Activated B cell treated with CpG ODN at 0.5 μM for 24 hours (primary cell): ENCODE results near the gene TSEN2. TPM values are rescaled to one million over a fixed set of nuclear protein-coding genes. Genes with fewer than 3 reads are reported as not detected.

Source experiments
- ATAC-seq: fragments of 200-7000 bp; cut with Tn5 transposase; one replicate; pipeline ENCODE4 v1.10.0; 2021; ENCODE audit warnings: low read depth, mild to moderate bottlenecking, moderate library complexity
- CTCF ChIA-PET: fragments of 350-600 bp; sonication (Branson Sonifier 250); formaldehyde crosslinking; loops from one replicate; lab custom pipeline; 2021; ENCODE audit warnings: antibody characterized with exemption; lab: Charles Lee
- POLR2A ChIA-PET: fragments of 350-600 bp; sonication (Branson Sonifier 250); formaldehyde crosslinking; loops from one replicate; lab custom pipeline; 2021; ENCODE audit warnings: antibody characterized with exemption; lab: Charles Lee
- DNase-seq: peaks from one replicate; pipeline ENCODE4 v3.0.0; 2022
- H3K27ac Mint-ChIP-seq: one replicate; pipeline ENCODE4 v1.8.0; 2020; ENCODE audit warnings: mixed read lengths
- H3K27me3 Mint-ChIP-seq: one replicate; pipeline ENCODE4 v1.8.0; 2021; ENCODE audit warnings: mixed read lengths
- H3K36me3 Mint-ChIP-seq: one replicate; pipeline ENCODE4 v1.8.0; 2021; ENCODE audit warnings: low read depth, mixed read lengths
- H3K4me1 Mint-ChIP-seq: one replicate; pipeline ENCODE4 v1.8.0; 2021; ENCODE audit warnings: mixed read lengths
- H3K4me3 Mint-ChIP-seq: one replicate; pipeline ENCODE4 v1.8.0; 2020; ENCODE audit warnings: mild to moderate bottlenecking, mixed read lengths
- H3K9me3 Mint-ChIP-seq: one replicate; pipeline ENCODE4 v1.8.0; 2020; ENCODE audit warnings: mixed read lengths
- CTCF ChIP-seq: fragments of 200-600 bp; IDR thresholded peaks from one replicate; pipeline ENCODE4 v1.8.0; 2022; ENCODE audit warnings: antibody characterized with exemption, mild to moderate bottlenecking
- intact Hi-C: fragments of 100-400 bp; cut with micrococcal nuclease; formaldehyde crosslinking; loops from one replicate; pipeline ENCODE4 v1.15.1; 2024
- total RNA-seq: library from RNA; stranded (reverse); gene quantifications from 2 replicates; pipeline ENCODE4 v1.2.3, GENCODE V29; 2022

TSEN2 gene
- total RNA-seq, 1 donor from 2014 or later = 17.4 TPM

DNA sequence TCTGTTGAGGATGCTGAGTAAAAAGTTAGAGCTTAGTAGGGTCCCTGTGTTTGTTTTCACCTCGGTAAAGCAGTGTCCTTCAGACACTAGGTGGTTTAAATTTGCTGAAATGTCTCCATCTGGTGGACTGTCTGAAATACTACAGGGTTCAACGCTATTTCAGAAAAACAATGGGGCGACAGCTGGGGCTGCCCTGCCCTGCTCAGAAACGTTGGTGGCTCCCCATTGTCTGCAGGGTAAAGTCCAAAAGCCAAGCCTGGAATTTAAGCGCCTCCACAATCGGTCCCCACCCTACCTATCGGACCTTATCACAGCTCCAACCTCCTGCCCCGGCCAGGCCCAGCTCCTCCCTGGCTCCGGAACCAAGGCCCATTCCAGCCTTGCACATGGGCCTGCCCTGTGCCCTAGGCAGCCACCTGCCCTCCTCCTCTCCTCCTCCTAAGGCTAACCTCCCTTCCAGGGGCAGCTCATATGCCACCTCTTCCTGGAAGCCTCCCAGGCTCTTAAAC lies 4.3 kb upstream of the TSEN2 start:
- TF ChIP-seq CTCF = peak; percentile 34
- Mint-ChIP-seq H3K9me3 (no peaks in the 10 kb centered on the region), H3K4me1 (peaks cover 16% of the 10 kb centered on the region), H3K36me3 (peaks cover 3% of the 10 kb centered on the region), H3K27ac (no peak overlapping the region), H3K27me3 (no peaks in the 10 kb centered on the region), H3K4me3 (no peak overlapping the region)
- POLR2A ChIA-PET = interaction anchor here (1.2 kb wide), 1 partner anchor 184 kb away, joined by 4 read pairs; the partner anchor contains the start of gene RAF1
- intact Hi-C loops = loop anchor here (1.0 to 10.0 kb wide), 5 partner anchors 335 to 1697 kb away; partner anchors contain the start of genes HDAC11, LSM3 and XPC
- ATAC-seq (peak; percentile 23), DNase-seq (no peak)
- CTCF ChIA-PET = interaction anchor here (0.6 to 5.5 kb wide), 8 partner anchors 8 to 356 kb away, joined by 3 to 116 read pairs (median 4); no protein-coding TSS in a partner anchor

GRCh38 chr3:12483410-12483809 lies 870 bp upstream of the TSEN2 start:
- intact Hi-C loops = loop anchor here (5.0 to 10.0 kb wide), 4 partner anchors 331 to 1694 kb away; partner anchors contain the start of genes HDAC11, LSM3 and XPC
- POLR2A ChIA-PET = interaction anchor here (0.5 to 1.2 kb wide), 2 partner anchors 12 to 63 kb away, joined by 3 read pairs; no protein-coding TSS in a partner anchor

DNA sequence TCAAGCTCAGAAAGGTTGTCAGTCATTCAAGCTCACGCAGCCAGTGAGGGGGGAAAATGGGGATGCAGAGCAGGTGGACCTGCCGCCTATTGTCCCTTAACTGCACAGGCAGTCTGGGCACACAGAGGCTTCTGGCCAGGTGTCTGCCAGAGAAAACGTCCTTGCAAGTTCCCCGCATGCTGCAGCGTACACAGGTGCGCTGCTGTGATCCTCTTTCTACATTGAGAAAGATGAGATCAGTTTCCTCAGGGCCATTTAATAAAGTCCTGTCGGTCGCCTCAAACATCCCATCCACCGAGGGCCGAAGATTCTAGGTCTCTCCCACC lies 445 bp upstream of the TSEN2 start:
- H3K27ac Mint-ChIP-seq = peak overlapping the region; percentile 92
- CTCF ChIA-PET = interaction anchor here (1.4 to 2.2 kb wide), 2 partner anchors 180 to 349 kb away, joined by 4 to 9 read pairs; partner anchors contain the start of gene RAF1

More at GRCh38 chr3:12483410-12483809, 870 bp upstream of the TSEN2 start:
- peaks cover 6% of the 10 kb centered on the region for H3K36me3 Mint-ChIP-seq
- CTCF ChIA-PET = interaction anchor here (1.4 to 2.2 kb wide), 2 partner anchors 181 to 348 kb away, joined by 4 to 9 read pairs; partner anchors contain the start of gene RAF1
- ATAC-seq (no peak), DNase-seq (no peak)
- no peaks in the 10 kb centered on the region for H3K9me3 Mint-ChIP-seq
- no peak for TF ChIP-seq CTCF
- peak overlapping the region; percentile 92 for H3K27ac Mint-ChIP-seq
- H3K4me3 Mint-ChIP-seq = peak overlapping the region; percentile 96
- peaks cover 26% of the 10 kb centered on the region for H3K4me1 Mint-ChIP-seq
- H3K27me3 Mint-ChIP-seq = no peaks in the 10 kb centered on the region

DNA sequence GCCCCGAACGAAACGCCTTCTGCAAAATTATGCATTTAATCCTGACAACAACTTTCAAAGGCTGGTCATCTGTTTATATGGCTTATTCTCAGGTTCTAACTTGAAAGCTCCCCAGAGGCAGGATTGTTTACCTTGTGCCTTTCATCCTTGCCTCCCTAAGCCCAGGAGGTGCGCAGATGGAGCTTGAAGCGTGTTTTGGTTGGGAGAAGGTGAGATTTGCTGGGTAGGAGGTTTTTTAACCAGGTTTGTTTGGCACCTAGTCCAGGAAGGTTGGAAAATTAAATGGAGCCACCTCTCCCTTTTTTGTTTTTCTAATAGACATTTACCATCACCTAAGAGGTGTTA lies 675 bp downstream of the TSEN2 start:
- peak overlapping the region; percentile 92 for H3K27ac Mint-ChIP-seq
- ChIA-PET POLR2A (interaction anchor here (1.3 to 1.4 kb wide), 2 partner anchors 72 to 179 kb away, joined by 6 to 10 read pairs; partner anchors contain the start of genes MKRN2 and RAF1), CTCF (no interaction called here)
- peak overlapping the region; percentile 96 for H3K4me3 Mint-ChIP-seq
- ATAC-seq (no peak), DNase-seq (no peak)
- H3K27me3 Mint-ChIP-seq = no peaks in the 10 kb centered on the region
- H3K36me3 Mint-ChIP-seq = peaks cover 11% of the 10 kb centered on the region
- intact Hi-C loops = loop anchor here (1.0 to 10.0 kb wide), 9 partner anchors 72 to 1692 kb away; partner anchors contain the start of genes HDAC11, LSM3, MKRN2 and RAF1
- H3K9me3 Mint-ChIP-seq = no peaks in the 10 kb centered on the region
- TF ChIP-seq CTCF = no peak
- H3K4me1 Mint-ChIP-seq = peaks cover 26% of the 10 kb centered on the region

More for the DNA sequence above, 445 bp upstream of the TSEN2 start:
- H3K4me1 Mint-ChIP-seq = peaks cover 26% of the 10 kb centered on the region
- TF ChIP-seq CTCF = no peak
- H3K36me3 Mint-ChIP-seq = peaks cover 6% of the 10 kb centered on the region
- H3K9me3 Mint-ChIP-seq = no peaks in the 10 kb centered on the region
- DNase-seq = no peak
- peak overlapping the region; percentile 96 for H3K4me3 Mint-ChIP-seq
- H3K27me3 Mint-ChIP-seq = no peaks in the 10 kb centered on the region
- ATAC-seq = no peak
- intact Hi-C loops = loop anchor here (1.0 to 10.0 kb wide), 9 partner anchors 73 to 1693 kb away; partner anchors contain the start of genes HDAC11, LSM3, MKRN2 and RAF1
- POLR2A ChIA-PET = interaction anchor here (0.5 to 1.4 kb wide), 6 partner anchors 9 to 349 kb away, joined by 3 to 10 read pairs (median 3); partner anchors contain the start of gene RAF1

GRCh38 chr3:12486001-12486400 lies 1.7 kb downstream of the TSEN2 start:
- DNase-seq (no peak), ATAC-seq (no peak)
- Mint-ChIP-seq H3K4me1 (peaks cover 26% of the 10 kb centered on the region), H3K27ac (no peak overlapping the region), H3K4me3 (no peak overlapping the region), H3K36me3 (peaks cover 20% of the 10 kb centered on the region), H3K9me3 (no peaks in the 10 kb centered on the region), H3K27me3 (no peaks in the 10 kb centered on the region)
- intact Hi-C loops = loop anchor here (10.0 kb wide), 2 partner anchors 329 to 999 kb away; partner anchors contain the start of gene HDAC11
- ChIA-PET POLR2A (no interaction called here), CTCF (no interaction called here)
- TF ChIP-seq CTCF = no peak
